Measurements from ENCODE around the gene HTATSF1.

HTATSF1 gene

GRCh38 chrX:136452614-136453013 is 44.8 kb upstream of the HTATSF1 start:
- H3K4me3 ChIP-seq (ENCODE audit: low read depth, low read length, poor library complexity, severe bottlenecking), result no peak overlapping the region

GRCh38 chrX:136453114-136453513 is 44.3 kb upstream of the HTATSF1 start:
- Histone ChIP-seq H3K4me1 (ENCODE audit: insufficient read depth, low read length, severe bottlenecking) (no peaks in the 10 kb centered on the region), H4K20me1 (ENCODE audit: insufficient read depth, low read length) (no peaks in the 10 kb centered on the region), H3K9me2 (ENCODE audit: low read depth, low read length) (no peaks in the 10 kb centered on the region), H2AFZ (ENCODE audit: low read length) (no peak overlapping the region), H3K27ac (ENCODE audit: low read depth, low read length, poor library complexity, severe bottlenecking) (no peak overlapping the region), H3F3A (ENCODE audit: insufficient read depth, low read length) (no peaks in the 10 kb centered on the region), H3K79me2 (ENCODE audit: insufficient read depth, low read length) (no peaks in the 10 kb centered on the region), H3K9ac (ENCODE audit: low read length) (no peak overlapping the region), H3K4me2 (ENCODE audit: low read length) (no peak overlapping the region), H3K27me3 (ENCODE audit: insufficient read depth, low read length) (no peaks in the 10 kb centered on the region), H3K36me3 (ENCODE audit: insufficient read depth, low read length) (no peaks in the 10 kb centered on the region), H3K9me3 (ENCODE audit: low read length) (no peaks in the 10 kb centered on the region), H3K4me3 (ENCODE audit: low read depth, low read length, poor library complexity, severe bottlenecking) (no peak overlapping the region)
- no peak for TF ChIP-seq EZH2 (IDR thresholded peaks at IDR 0.05; ENCODE audit: borderline replicate concordance, low read length)
- TF ChIP-seq CTCF (IDR thresholded peaks at IDR 0.05; ENCODE audit: low read length), result no peak

More at GRCh38 chrX:136452614-136453013, 44.8 kb upstream of the HTATSF1 start:
- H3K9me2 ChIP-seq (ENCODE audit: low read depth, low read length), result no peaks in the 10 kb centered on the region
- no peak overlapping the region for H2AFZ ChIP-seq (ENCODE audit: low read length)
- no peaks in the 10 kb centered on the region for H3K9me3 ChIP-seq (ENCODE audit: low read length)
- H3K36me3 ChIP-seq (ENCODE audit: insufficient read depth, low read length), result no peaks in the 10 kb centered on the region
- no peak overlapping the region for H3K9ac ChIP-seq (ENCODE audit: low read length)
- no peaks in the 10 kb centered on the region for H3K27me3 ChIP-seq (ENCODE audit: insufficient read depth, low read length)
- H3K27ac ChIP-seq (ENCODE audit: low read depth, low read length, poor library complexity, severe bottlenecking), result no peak overlapping the region
- no peaks in the 10 kb centered on the region for H3F3A ChIP-seq (ENCODE audit: insufficient read depth, low read length)
- H4K20me1 ChIP-seq (ENCODE audit: insufficient read depth, low read length), result no peaks in the 10 kb centered on the region
- H3K4me2 ChIP-seq (ENCODE audit: low read length), result no peak overlapping the region
- H3K79me2 ChIP-seq (ENCODE audit: insufficient read depth, low read length), result no peaks in the 10 kb centered on the region
- H3K4me1 ChIP-seq (ENCODE audit: insufficient read depth, low read length, severe bottlenecking), result no peaks in the 10 kb centered on the region
- TF ChIP-seq CTCF (IDR thresholded peaks at IDR 0.05; ENCODE audit: low read length) (no peak), EZH2 (IDR thresholded peaks at IDR 0.05; ENCODE audit: borderline replicate concordance, low read length) (no peak)

- H3K4me2 ChIP-seq (ENCODE audit: low read length), result no peak overlapping the region
- H3K36me3 ChIP-seq (ENCODE audit: insufficient read depth, low read length), result no peaks in the 10 kb centered on the region
- H3K9ac ChIP-seq (ENCODE audit: low read length), result no peak overlapping the region
- no peaks in the 10 kb centered on the region for H3K79me2 ChIP-seq (ENCODE audit: insufficient read depth, low read length)
- TF ChIP-seq EZH2 (IDR thresholded peaks at IDR 0.05; ENCODE audit: borderline replicate concordance, low read length), result no peak
- TF ChIP-seq CTCF (IDR thresholded peaks at IDR 0.05; ENCODE audit: low read length), result no peak
- H3K4me3 ChIP-seq (ENCODE audit: low read depth, low read length, poor library complexity, severe bottlenecking), result no peak overlapping the region
- no peak overlapping the region for H3K27ac ChIP-seq (ENCODE audit: low read depth, low read length, poor library complexity, severe bottlenecking)
- H2AFZ ChIP-seq (ENCODE audit: low read length), result no peak overlapping the region
- H3K9me3 ChIP-seq (ENCODE audit: low read length), result no peaks in the 10 kb centered on the region
- no peaks in the 10 kb centered on the region for H4K20me1 ChIP-seq (ENCODE audit: insufficient read depth, low read length)
- no peaks in the 10 kb centered on the region for H3K4me1 ChIP-seq (ENCODE audit: insufficient read depth, low read length, severe bottlenecking)
- no peaks in the 10 kb centered on the region for H3K9me2 ChIP-seq (ENCODE audit: low read depth, low read length)
- H3F3A ChIP-seq (ENCODE audit: insufficient read depth, low read length), result no peaks in the 10 kb centered on the region
- H3K27me3 ChIP-seq (ENCODE audit: insufficient read depth, low read length), result no peaks in the 10 kb centered on the region
These were observed 43.6 kb upstream of the HTATSF1 start for GRCh38 chrX:136453771-136454170.

Measured in OCI-LY1 (cell line).